ENCODE data around the gene HCFC1. TPM values are rescaled to one million over a fixed set of nuclear protein-coding genes. Genes with fewer than 3 reads are reported as not detected.

The HCFC1 gene
- polyA plus RNA-seq, 3 donors, result 1.9 to 21.8 (median 3.8) TPM

- peaks cover 46% of the 10 kb centered on the region for H3K79me2 ChIP-seq (ENCODE audit: insufficient read depth, low read length)
- H3K9me3 ChIP-seq (replicated peaks in 1 of 2; ENCODE audit: control insufficient read depth in 1 of 2, insufficient read depth in 1 of 2, low read length in 2 of 2), result no peaks in the 10 kb centered on the region
- no peak overlapping the region for H2AFZ ChIP-seq (ENCODE audit: insufficient read depth, low read depth, low read length, poor library complexity, severe bottlenecking)
- WGBS (ENCODE audit: insufficient coverage), result 100% methylated on average over 2 of the region's 13 CpGs
- no peak overlapping the region for H3K27ac ChIP-seq (ENCODE audit: low read depth in 1 of 2, low read length in 2 of 2)
- no peak overlapping the region for H3K4me2 ChIP-seq (replicated peaks; ENCODE audit: extremely low read depth, low read length, poor library complexity, severe bottlenecking)
- H4K20me1 ChIP-seq (ENCODE audit: insufficient read depth, low read length), result peaks cover 74% of the 10 kb centered on the region
- H3K4me3 ChIP-seq (replicated peaks in 1 of 3; ENCODE audit: low read depth in 2 of 3, low read length in 3 of 3), result no peak overlapping the region
- no peak for TF ChIP-seq CTCF (IDR thresholded peaks at IDR 0.05)
- Mint-ChIP-seq H3K27me3 (ENCODE audit: low read depth in 3 of 3) (peaks cover 0 to 45% (median 2%) of the 10 kb centered on the region in 3 donors), H3K4me1 (peaks cover 26% of the 10 kb centered on the region), H3K9me3 (peaks cover 0 to 16% (median 3%) of the 10 kb centered on the region in 7 donors), H3K36me3 (peaks cover 18 to 35% of the 10 kb centered on the region in 2 donors), H3K4me3 (no peak overlapping the region), H3K27ac (peak overlapping the region in 1 of 7 donors; percentile 14)
- peaks cover 31 to 36% of the 10 kb centered on the region in 2 donors for H3K36me3 ChIP-seq (replicated peaks in 1 of 2; ENCODE audit: control insufficient read depth in 1 of 2, insufficient read depth in 2 of 2, low read length in 2 of 2)
- H3K4me1 ChIP-seq (ENCODE audit: control insufficient read depth in 1 of 2, insufficient read depth in 2 of 2, low read length in 2 of 2), result peaks cover 38 to 50% of the 10 kb centered on the region in 2 donors
- intact Hi-C loops (cut with micrococcal nuclease), result no loop called here
- no peak for DNase-seq
- peaks cover 0 to 3% of the 10 kb centered on the region in 2 donors for H3K27me3 ChIP-seq (ENCODE audit: control insufficient read depth in 2 of 2, insufficient read depth in 2 of 2, low read length in 2 of 2)
- no peak overlapping the region for H3K9ac ChIP-seq (ENCODE audit: insufficient read depth, low read length, poor library complexity, severe bottlenecking)
Observed at GRCh38 chrX:153932220-153932915, 39.2 kb downstream of the HCFC1 start.

GRCh38 chrX:153931748-153932147 is 39.9 kb downstream of the HCFC1 start:
- peaks cover 17 to 32% of the 10 kb centered on the region in 2 donors for H3K36me3 Mint-ChIP-seq
- Histone ChIP-seq H3K4me1 (ENCODE audit: control insufficient read depth in 1 of 2, insufficient read depth in 2 of 2, low read length in 2 of 2) (peaks cover 44 to 56% of the 10 kb centered on the region in 2 donors), H3K9ac (ENCODE audit: insufficient read depth, low read length, poor library complexity, severe bottlenecking) (no peak overlapping the region), H3K27ac (ENCODE audit: low read depth in 1 of 2, low read length in 2 of 2) (no peak overlapping the region), H3K36me3 (replicated peaks in 1 of 2; ENCODE audit: control insufficient read depth in 1 of 2, insufficient read depth in 2 of 2, low read length in 2 of 2) (peaks cover 31 to 36% of the 10 kb centered on the region in 2 donors), H2AFZ (ENCODE audit: insufficient read depth, low read depth, low read length, poor library complexity, severe bottlenecking) (no peak overlapping the region), H3K4me2 (replicated peaks; ENCODE audit: extremely low read depth, low read length, poor library complexity, severe bottlenecking) (no peak overlapping the region), H3K9me3 (replicated peaks in 1 of 2; ENCODE audit: control insufficient read depth in 1 of 2, insufficient read depth in 1 of 2, low read length in 2 of 2) (no peaks in the 10 kb centered on the region), H3K79me2 (ENCODE audit: insufficient read depth, low read length) (peaks cover 47% of the 10 kb centered on the region), H3K27me3 (ENCODE audit: control insufficient read depth in 2 of 2, insufficient read depth in 2 of 2, low read length in 2 of 2) (peaks cover 0 to 3% of the 10 kb centered on the region in 2 donors), H4K20me1 (ENCODE audit: insufficient read depth, low read length) (peaks cover 80% of the 10 kb centered on the region), H3K4me3 (replicated peaks in 1 of 3; ENCODE audit: low read depth in 2 of 3, low read length in 3 of 3) (no peak overlapping the region)
- H3K4me1 Mint-ChIP-seq, result peaks cover 26% of the 10 kb centered on the region
- H3K27ac Mint-ChIP-seq, result peak overlapping the region in 2 of 7 donors; percentile 14 to 15
- intact Hi-C loops (cut with micrococcal nuclease), result no loop called here
- TF ChIP-seq CTCF (IDR thresholded peaks at IDR 0.05), result no peak
- 83% methylated on average over 1 of the region's 13 CpGs for WGBS (ENCODE audit: insufficient coverage)
- peaks cover 0 to 17% (median 6%) of the 10 kb centered on the region in 7 donors for H3K9me3 Mint-ChIP-seq
- H3K27me3 Mint-ChIP-seq (ENCODE audit: low read depth in 3 of 3), result peaks cover 0 to 41% (median 2%) of the 10 kb centered on the region in 3 donors
- no peak overlapping the region for H3K4me3 Mint-ChIP-seq
- no peak for DNase-seq

All from CD14-positive monocyte (primary cell).